HL-60/S4 (cell line): ENCODE measurements around the gene RND1.
"Not testable (repeated sequence)": the region's sequence is repeated elsewhere in the genome, so short reads cannot be mapped to it uniquely, and the experiment has no call there.

Experiments used
- in situ Hi-C: fragments of 300-500 bp; cut with MboI; formaldehyde crosslinking; loops from 2 replicates; pipeline ENCODE4 v1.14.3; 2022; ENCODE audit warnings: low sequenced_read_pairs

Gene RND1

DNA sequence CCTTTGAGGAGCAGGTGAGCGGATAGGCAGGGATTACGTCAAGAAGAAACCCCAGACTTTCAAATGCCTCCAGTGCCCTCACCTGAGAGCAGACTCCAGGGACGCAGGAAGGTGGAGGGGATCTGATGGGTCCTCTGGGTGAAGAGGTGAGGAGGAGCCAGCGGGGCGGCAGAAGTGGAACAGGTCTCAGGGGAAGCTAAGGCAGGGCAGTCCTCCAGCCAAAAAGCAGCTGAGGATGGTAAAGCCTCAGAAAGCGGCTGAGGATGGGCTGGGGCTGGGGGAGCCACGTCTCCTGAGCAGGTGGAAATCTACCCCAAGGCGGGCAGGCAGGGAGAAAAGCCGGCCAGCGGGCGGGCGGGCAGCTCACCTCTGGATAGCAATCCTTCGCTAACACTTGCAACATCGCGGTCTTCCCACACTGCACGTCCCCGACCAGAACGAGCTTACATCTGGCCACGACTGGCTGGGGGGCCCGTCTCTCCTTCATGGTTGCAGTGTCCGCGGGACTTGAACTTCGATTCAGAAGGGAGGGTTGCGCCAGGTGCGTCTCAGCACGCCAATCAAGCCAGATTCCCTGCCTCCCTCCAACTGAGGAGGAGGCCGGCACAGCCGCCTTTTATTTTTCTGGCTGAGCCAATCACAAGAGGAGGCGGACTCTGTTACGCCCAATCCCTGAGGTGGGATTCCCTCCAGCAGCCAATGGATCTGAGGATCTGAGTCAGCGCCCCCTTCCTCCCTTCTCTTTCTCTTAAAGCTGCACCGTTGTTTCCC, at the start of gene RND1:
Gene RND1 (minus strand): TSS at position 590 of the 771 bp plus-strand sequence. CDS start 103 bp downstream, at position 487.
- in situ Hi-C loops, result loop anchor here (5.0 kb wide), 1 partner anchor 112 kb away; the partner anchor contains the start of gene WNT1

GRCh38 chr12:48910196-48910595, 44.5 kb upstream of the RND1 start:
- in situ Hi-C loops, result no loop called here

DNA sequence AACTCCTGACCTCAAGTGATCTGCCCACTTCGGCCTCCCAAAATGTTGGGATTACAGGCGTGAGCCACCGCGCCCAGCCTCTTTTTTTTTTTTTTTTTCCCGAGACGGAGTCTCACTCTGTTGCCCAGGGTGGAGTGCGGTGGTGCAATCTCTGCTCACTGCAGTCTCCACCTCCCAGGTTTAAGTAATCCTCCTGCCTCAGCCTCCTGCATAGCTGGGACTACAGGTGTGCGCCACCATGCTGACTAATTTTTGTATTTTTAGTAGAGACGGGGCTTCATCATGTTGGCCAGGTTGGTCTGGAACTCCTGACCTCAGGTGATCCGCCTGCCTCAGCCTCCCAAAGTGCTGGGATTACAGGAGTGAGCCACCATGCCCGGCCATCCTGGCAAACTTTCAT, 44.0 kb upstream of the RND1 start:
- in situ Hi-C loops, result not testable (repeated sequence)

DNA sequence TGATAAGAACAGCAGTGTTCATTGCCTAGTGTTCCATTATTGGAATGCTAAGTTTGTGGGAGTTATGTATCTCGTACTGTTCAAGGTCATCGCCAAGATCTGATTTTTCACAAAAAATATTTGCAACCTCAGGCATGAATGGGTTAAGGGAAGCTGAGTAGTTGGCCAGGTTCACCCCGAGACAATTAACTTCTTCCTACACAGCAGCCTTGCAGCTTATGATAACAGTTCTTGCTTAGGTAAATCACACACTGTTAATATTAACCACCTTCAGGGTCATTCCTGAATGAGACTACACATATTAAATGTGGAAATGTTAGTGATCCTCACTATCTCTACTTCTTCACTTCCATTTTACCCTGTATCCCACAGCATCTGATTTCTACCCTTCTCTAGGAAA, 41.6 kb upstream of the RND1 start:
- in situ Hi-C loops, result no loop called here

- in situ Hi-C loops, result no loop called here
These were observed 38.3 kb upstream of the RND1 start for GRCh38 chr12:48903982-48904411.

- in situ Hi-C loops, result no loop called here
These were observed 37.8 kb upstream of the RND1 start for GRCh38 chr12:48903363-48903981.

- in situ Hi-C loops, result no loop called here
These were observed 35.6 kb upstream of the RND1 start for GRCh38 chr12:48901278-48901677.

- in situ Hi-C loops, result no loop called here
These were observed 34.0 kb upstream of the RND1 start for GRCh38 chr12:48899651-48900050.

DNA sequence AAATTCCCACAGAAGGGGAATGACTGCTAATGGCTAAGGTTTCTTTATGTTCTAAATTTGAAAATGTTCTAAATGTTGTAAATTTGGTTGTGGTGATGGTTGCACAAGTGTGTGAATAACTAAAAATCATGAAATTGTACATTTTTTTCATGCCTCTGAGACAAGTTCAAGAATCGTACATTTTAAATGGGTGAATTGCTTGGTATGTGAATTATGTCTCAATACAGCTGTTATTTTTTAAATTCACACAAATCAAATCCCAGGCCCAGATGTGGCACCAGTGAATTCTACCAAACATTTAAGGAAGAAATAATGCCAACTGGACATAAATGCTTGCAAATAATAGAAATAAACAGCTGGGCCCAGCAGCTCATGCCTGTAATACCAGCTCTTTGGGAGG, 28.6 kb upstream of the RND1 start:
- in situ Hi-C loops, result no loop called here

DNA sequence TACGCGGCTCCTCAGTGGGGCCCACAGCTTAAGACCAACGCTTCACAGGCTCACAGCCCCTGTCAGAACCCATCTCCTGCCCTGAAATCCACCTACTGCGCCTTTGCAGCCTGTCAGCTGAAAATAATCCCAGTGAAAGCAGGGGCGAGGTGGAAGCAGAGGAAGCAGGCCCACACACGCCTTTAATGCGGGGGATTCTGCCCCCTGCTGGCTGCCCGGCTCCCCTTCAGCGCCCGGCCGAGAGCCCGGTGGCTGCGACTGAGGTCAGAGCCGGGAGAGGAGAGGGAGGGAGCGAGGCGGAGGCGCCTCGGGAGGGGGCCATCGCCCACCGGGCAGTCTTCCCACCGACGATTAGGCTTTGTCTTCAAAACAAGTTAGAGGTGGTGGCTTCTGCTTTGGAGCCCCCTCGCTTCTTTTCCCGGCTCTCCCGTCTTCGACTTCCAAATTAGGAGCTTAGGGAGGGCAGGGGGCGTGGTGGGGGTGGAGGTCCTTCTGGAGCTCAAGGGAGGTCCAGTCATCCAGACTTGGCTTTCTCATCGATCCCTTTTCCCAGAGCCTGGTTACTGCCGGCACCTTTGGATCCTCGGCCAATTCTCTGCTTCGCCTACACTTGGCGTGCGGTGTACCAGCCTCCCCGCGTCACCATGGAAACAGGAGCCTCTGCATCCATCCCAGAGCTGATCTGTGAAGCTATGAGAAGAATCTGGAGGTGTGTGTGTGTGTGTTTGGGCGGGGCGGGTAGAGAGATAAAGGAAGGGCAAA, 25.2 kb upstream of the RND1 start:
- in situ Hi-C loops, result no loop called here

GRCh38 chr12:48889679-48890078, 24.0 kb upstream of the RND1 start:
- in situ Hi-C loops, result no loop called here

DNA sequence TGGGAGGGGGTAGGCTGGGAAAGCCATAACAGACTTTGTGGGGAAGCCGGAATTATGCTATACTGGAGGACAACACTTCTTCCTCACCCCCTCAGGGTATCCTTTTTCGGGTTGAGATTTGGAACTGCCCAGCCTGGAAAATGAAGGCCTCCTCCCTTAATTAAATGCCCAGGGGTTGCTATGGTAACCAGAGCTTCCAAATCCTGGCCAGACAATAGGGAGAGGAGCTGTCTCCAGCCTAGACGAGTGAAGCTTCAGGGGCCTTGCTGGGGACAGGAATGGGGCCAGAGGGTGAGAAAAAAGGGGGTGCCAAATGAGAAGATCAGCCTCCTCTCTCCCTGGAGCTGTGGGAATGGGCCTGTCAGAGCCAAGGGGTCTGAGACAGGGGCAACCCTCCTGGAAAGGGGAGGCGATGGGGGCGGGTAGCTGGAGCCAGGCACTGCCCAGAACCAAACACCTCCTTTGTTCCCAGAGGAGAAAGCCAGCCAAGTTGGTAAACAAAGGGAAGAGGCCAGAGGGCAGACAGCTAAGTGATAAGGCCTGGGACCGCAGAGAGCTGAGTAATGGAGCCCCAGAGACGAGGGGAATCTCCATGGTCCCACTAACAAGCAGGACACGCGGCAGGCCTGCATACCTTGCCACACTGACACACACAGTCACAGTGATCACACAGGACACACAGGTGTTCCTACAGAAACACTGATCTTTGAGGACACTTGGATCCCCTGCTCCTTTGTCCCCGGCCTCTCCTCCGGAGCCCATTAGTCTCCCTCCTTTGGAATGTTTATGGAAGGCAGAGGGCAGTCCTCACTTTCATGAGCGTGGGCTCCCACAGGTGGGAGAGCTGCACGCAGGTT, 17.9 kb upstream of the RND1 start:
- in situ Hi-C loops, result no loop called here

GRCh38 chr12:48882972-48883304, 17.3 kb upstream of the RND1 start:
- in situ Hi-C loops, result no loop called here

- in situ Hi-C loops, result no loop called here
These were observed 16.6 kb upstream of the RND1 start for GRCh38 chr12:48882315-48882687.

- in situ Hi-C loops, result no loop called here
These were observed 16.1 kb upstream of the RND1 start for GRCh38 chr12:48881686-48882314.

- in situ Hi-C loops, result no loop called here
These were observed 15.0 kb upstream of the RND1 start for GRCh38 chr12:48880647-48881046.

GRCh38 chr12:48878548-48878947, 12.9 kb upstream of the RND1 start:
- in situ Hi-C loops, result no loop called here

- in situ Hi-C loops, result no loop called here
These were observed 10.4 kb upstream of the RND1 start for GRCh38 chr12:48875944-48876515.

GRCh38 chr12:48873534-48873933, 7.9 kb upstream of the RND1 start:
- in situ Hi-C loops, result not testable (repeated sequence)

- in situ Hi-C loops, result no loop called here
These were observed 7.4 kb upstream of the RND1 start for GRCh38 chr12:48873096-48873495.
